Measurements from ENCODE around the gene KRT4. TPM values are rescaled to one million over a fixed set of nuclear protein-coding genes. Genes with fewer than 3 reads are reported as not detected.

The KRT4 gene
- total RNA-seq, 2 donors from 2014 or later = 0.52 TPM; not detected in 1

DNA sequence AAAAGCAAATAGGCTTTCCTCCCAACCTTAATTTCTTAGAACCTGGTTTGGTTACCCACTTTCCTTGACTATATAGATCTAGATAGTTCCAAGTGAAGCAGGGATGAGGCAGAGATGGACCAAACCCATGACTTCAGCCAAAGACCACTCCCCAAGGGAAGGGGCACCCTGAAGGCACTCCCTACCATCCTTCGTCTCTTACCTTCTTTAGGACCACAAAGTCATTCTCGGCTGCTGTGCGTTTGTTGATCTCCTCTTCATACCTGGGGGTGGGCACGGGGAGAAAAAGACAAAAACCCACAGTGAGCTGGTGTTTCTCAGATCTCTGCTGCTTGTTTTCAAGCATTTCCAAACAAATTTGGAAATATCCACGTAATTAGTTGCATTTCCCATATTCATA lies 3.4 kb downstream of the KRT4 start:
- no peaks in the 10 kb centered on the region for H3K27me3 ChIP-seq
- ATAC-seq = no peak
- intact Hi-C loops (cut with DNase I) = no loop called here
- no peak for TF ChIP-seq POLR2A (IDR thresholded peaks at IDR 0.05)
- no peak for TF ChIP-seq CTCF (IDR thresholded peaks at IDR 0.05)
- DNase-seq = no peak
- no peaks in the 10 kb centered on the region for H3K9me3 ChIP-seq
- 67% methylated on average over 5 of the region's 5 CpGs for WGBS, 2 donors
- H3K36me3 ChIP-seq (replicated peaks in 1 of 2; ENCODE audit: insufficient read depth in 1 of 2, low read depth in 2 of 2) = no peaks in the 10 kb centered on the region
- H3K4me1 ChIP-seq = peaks cover 9% of the 10 kb centered on the region
- no peak overlapping the region for H3K4me3 ChIP-seq
- H3K27ac ChIP-seq = no peak overlapping the region

GRCh38 chr12:52809166-52809565 lies 4.8 kb downstream of the KRT4 start:
- 66 to 74% methylated on average over 7 of the region's 7 CpGs for WGBS, 2 donors
- Histone ChIP-seq H3K27me3 (no peaks in the 10 kb centered on the region), H3K27ac (no peak overlapping the region), H3K4me1 (peaks cover 4% of the 10 kb centered on the region), H3K9me3 (no peaks in the 10 kb centered on the region), H3K36me3 (replicated peaks in 1 of 2; ENCODE audit: insufficient read depth in 1 of 2, low read depth in 2 of 2) (no peaks in the 10 kb centered on the region), H3K4me3 (no peak overlapping the region)
- intact Hi-C loops (cut with DNase I) = no loop called here
- no peak for ATAC-seq
- TF ChIP-seq POLR2A (IDR thresholded peaks at IDR 0.05) = no peak
- no peak for TF ChIP-seq CTCF (IDR thresholded peaks at IDR 0.05)
- DNase-seq = no peak

DNA sequence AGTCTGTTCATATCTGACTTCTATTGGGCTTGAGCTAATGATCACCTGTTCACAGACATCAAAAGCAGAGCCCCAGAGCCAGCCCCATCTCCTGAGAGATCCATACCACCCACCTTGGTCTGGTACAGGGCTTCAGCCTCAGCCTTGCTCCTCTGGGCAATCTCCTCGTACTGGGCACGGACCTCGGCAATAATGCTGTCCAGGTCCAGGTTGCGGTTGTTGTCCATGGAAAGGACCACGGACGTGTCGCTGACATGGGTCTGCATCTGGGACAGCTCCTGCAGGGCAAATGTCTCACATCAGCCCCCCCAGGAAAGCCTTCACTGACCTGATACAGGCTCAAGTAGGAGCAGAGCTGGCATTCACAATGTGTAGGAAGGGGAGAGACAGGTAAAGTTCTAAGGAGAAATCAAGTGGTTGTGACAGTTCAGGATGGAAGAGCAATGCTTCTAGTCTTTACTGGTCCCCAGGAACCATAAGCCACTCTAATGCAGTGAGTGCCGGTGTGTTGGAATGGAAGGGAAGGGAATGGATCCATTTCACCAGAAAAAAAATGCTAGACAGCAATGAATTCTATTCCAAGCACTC lies 5.2 kb downstream of the KRT4 start:
- DNase-seq = no peak
- no peak for ATAC-seq
- H3K9me3 ChIP-seq = no peaks in the 10 kb centered on the region
- intact Hi-C loops (cut with DNase I) = no loop called here
- H3K27ac ChIP-seq = no peak overlapping the region
- H3K4me1 ChIP-seq = no peaks in the 10 kb centered on the region
- H3K27me3 ChIP-seq = no peaks in the 10 kb centered on the region
- WGBS, 2 donors = 79 to 88% methylated on average over 1 to 8 of the region's 8 CpGs
- no peak for TF ChIP-seq POLR2A (IDR thresholded peaks at IDR 0.05)
- TF ChIP-seq CTCF (IDR thresholded peaks at IDR 0.05) = no peak
- no peaks in the 10 kb centered on the region for H3K36me3 ChIP-seq (replicated peaks in 1 of 2; ENCODE audit: insufficient read depth in 1 of 2, low read depth in 2 of 2)
- H3K4me3 ChIP-seq = no peak overlapping the region

GRCh38 chr12:52807544-52808470 lies 6.1 kb downstream of the KRT4 start:
- no peak overlapping the region for H3K27ac ChIP-seq
- no peak for DNase-seq
- no peak for ATAC-seq
- TF ChIP-seq POLR2A (IDR thresholded peaks at IDR 0.05) (no peak), CTCF (IDR thresholded peaks at IDR 0.05) (no peak)
- H3K4me1 ChIP-seq = no peaks in the 10 kb centered on the region
- no peaks in the 10 kb centered on the region for H3K36me3 ChIP-seq (replicated peaks in 1 of 2; ENCODE audit: insufficient read depth in 1 of 2, low read depth in 2 of 2)
- WGBS, 2 donors = 75 to 77% methylated on average over 13 to 16 of the region's 16 CpGs
- no peaks in the 10 kb centered on the region for H3K9me3 ChIP-seq
- intact Hi-C loops (cut with DNase I) = no loop called here
- no peaks in the 10 kb centered on the region for H3K27me3 ChIP-seq
- no peak overlapping the region for H3K4me3 ChIP-seq
